Measurements from ENCODE around the gene GPRC5C. TPM values are rescaled to one million over a fixed set of nuclear protein-coding genes. Genes with fewer than 3 reads are reported as not detected.

The GPRC5C gene
- total and polyA plus RNA-seq, 2 of the 8 experiments (the other 6 are each of a cell fraction or from before 2014, with no cell fraction given) = 18.3 to 55.8 TPM

DNA sequence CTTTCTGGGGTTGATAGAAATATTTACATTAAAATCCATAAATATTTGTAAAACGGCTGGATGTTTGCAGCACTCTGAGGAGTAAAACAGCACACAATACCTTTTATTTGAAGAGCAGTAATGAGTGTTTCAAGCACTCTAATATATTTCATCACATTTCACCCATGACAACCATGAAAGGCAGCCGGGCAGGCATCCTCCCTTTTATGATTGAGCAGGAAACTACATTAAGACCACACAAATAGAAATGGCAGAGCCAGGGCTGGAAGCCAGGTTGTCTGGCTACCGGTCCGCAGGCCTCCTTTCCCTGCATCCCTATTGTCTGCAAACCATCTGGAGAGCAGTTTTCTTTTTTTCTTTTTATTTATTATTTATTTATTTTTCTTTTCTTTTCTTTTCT lies 23.1 kb upstream of the GPRC5C start:
- H3K27me3 ChIP-seq (replicated peaks in 1 of 4; ENCODE audit: control insufficient read depth in 3 of 4, extremely low read depth in 1 of 4, insufficient read depth in 3 of 4, low read length in 3 of 4) = no peaks in the 10 kb centered on the region
- no peak overlapping the region for H3K56ac ChIP-seq (replicated peaks; ENCODE audit: insufficient read length, low read depth, low read length)
- no peak overlapping the region; the same call in 1 of the 2 replicates for H4K8ac ChIP-seq (ENCODE audit: extremely low read depth, insufficient read depth, low read length)
- H3K23ac ChIP-seq (ENCODE audit: insufficient read length) = no peak overlapping the region
- H3K14ac ChIP-seq (ENCODE audit: insufficient read length) = no peak overlapping the region
- no peak overlapping the region for H2BK12ac ChIP-seq (ENCODE audit: low read depth, low read length)
- no peak overlapping the region for H3K27ac ChIP-seq (ENCODE audit: low read depth, low read length)
- no peak overlapping the region for H2BK20ac ChIP-seq (ENCODE audit: low read length)
- TF ChIP-seq ASH2L (IDR thresholded peaks at IDR 0.05; ENCODE audit: low read length) = no peak
- no peak overlapping the region for H3K4me3 ChIP-seq (ENCODE audit: extremely low read depth in 1 of 4, insufficient read depth in 2 of 4, low read depth in 3 of 4, low read length in 4 of 4)
- no peak for DNase-seq (ENCODE audit: low read depth in 1 of 2, low spot score in 2 of 2)
- H3K9ac ChIP-seq (replicated peaks in 1 of 4; ENCODE audit: extremely low read depth in 1 of 4, low read depth in 3 of 4, low read length in 3 of 4) = no peak overlapping the region
- H3K4me1 ChIP-seq (replicated peaks in 1 of 4; ENCODE audit: control insufficient read depth in 3 of 4, insufficient read depth in 4 of 4, low read length in 3 of 4) = peaks cover 3 to 18% (median 9%) of the 10 kb centered on the region in 4 experiments
- 0 out of 4 replicates have a peak, but pooled peaks cover 0 to 2% of the 10 kb centered on the region in 2 experiments for H3K9me3 ChIP-seq (ENCODE audit: insufficient read depth in 2 of 2, low read depth in 1 of 2, low read length in 1 of 2)
- no peaks in the 10 kb centered on the region for H3K79me1 ChIP-seq (ENCODE audit: low read depth, low read length)
- no peak overlapping the region for H2AFZ ChIP-seq (ENCODE audit: low read length)
- CTCF ChIA-PET (ENCODE audit: partially characterized antibody) = interaction anchor here (1.0 to 3.2 kb wide), 11 partner anchors 15 to 46 kb away, joined by 3 to 10 read pairs (median 4); no protein-coding TSS in a partner anchor
- peak overlapping the region; percentile 14 for H3K4ac ChIP-seq (replicated peaks; ENCODE audit: insufficient read length, low read depth, low read length)
- no peak for FAIRE-seq
- H4K5ac ChIP-seq (ENCODE audit: insufficient read length, low read depth, low read length) = no peak overlapping the region
- no peaks in the 10 kb centered on the region; the same call in 1 of the 2 replicates for H3K23me2 ChIP-seq (ENCODE audit: low read depth, low read length)
- H4K20me1 ChIP-seq (replicated peaks in 1 of 2; ENCODE audit: control insufficient read depth in 1 of 2, insufficient read depth in 2 of 2, low read length in 2 of 2) = no peaks in the 10 kb centered on the region
- H2BK15ac ChIP-seq (ENCODE audit: low read length) = no peak overlapping the region
- H2BK120ac ChIP-seq (replicated peaks; ENCODE audit: low read depth, low read length) = no peak overlapping the region
- no peak overlapping the region for H3K4me2 ChIP-seq (ENCODE audit: insufficient read depth in 1 of 2, low read depth in 2 of 2, low read length in 2 of 2)
- H4K91ac ChIP-seq (replicated peaks; ENCODE audit: insufficient read length, low read length) = no peak overlapping the region
- H3K18ac ChIP-seq (ENCODE audit: extremely low read depth, low read length) = no peak overlapping the region
- 91% methylated on average over 4 of the region's 4 CpGs; no CpG with 5 or more reads in 1 of the 2 experiments for WGBS, 2 experiments (ENCODE audit: extremely low coverage in 1 of 2, insufficient coverage in 1 of 2, insufficient read length in 1 of 2, insufficient replicate concordance in 2 of 2, low coverage in 1 of 2, low lambda C conversion rate in 2 of 2, missing lambda C conversion rate in 1 of 2)
- no peaks in the 10 kb centered on the region for H3K79me2 ChIP-seq (ENCODE audit: control insufficient read depth in 1 of 2, insufficient read depth in 2 of 2, low read length in 2 of 2)
- H2BK5ac ChIP-seq (ENCODE audit: low read depth, low read length) = no peak overlapping the region
- no peaks in the 10 kb centered on the region for H3K36me3 ChIP-seq (ENCODE audit: control insufficient read depth in 2 of 4, insufficient read depth in 4 of 4, low read length in 3 of 4)
- POLR2A ChIA-PET (ENCODE audit: partially characterized antibody) = interaction anchor here (1.2 kb wide), 1 partner anchor 25 kb away, joined by 3 read pairs; no protein-coding TSS in a partner anchor
- no peak overlapping the region for H2AK5ac ChIP-seq (ENCODE audit: low read depth, low read length)
